NK-92 (cell line): Measurements from ENCODE around the gene PSMB9.
"Not testable (repeated sequence)": the region's sequence is repeated elsewhere in the genome, so short reads cannot be mapped to it uniquely, and the experiment has no call there.

Source experiments
- DNase-seq: peaks from one replicate; lab custom pipeline; 2025; ENCODE audit not compliant: unreplicated experiment; lab: John Stamatoyannopoulos, UW

PSMB9 gene

GRCh38 chr6:32858194-32858593 lies 4.2 kb downstream of the PSMB9 start:
- DNase-seq: no peak

GRCh38 chr6:32860674-32861073 lies 6.7 kb downstream of the PSMB9 start:
- no peak for DNase-seq

GRCh38 chr6:32862725-32863124 lies 8.7 kb downstream of the PSMB9 start:
- DNase-seq: no peak

GRCh38 chr6:32865724-32866443 lies 11.9 kb downstream of the PSMB9 start:
- no peak for DNase-seq

GRCh38 chr6:32867022-32867477 lies 13.1 kb downstream of the PSMB9 start:
- no peak for DNase-seq

- no peak for DNase-seq
Observed at GRCh38 chr6:32867554-32868256, 13.7 kb downstream of the PSMB9 start.

GRCh38 chr6:32868257-32868788 lies 14.3 kb downstream of the PSMB9 start:
- DNase-seq: no peak

GRCh38 chr6:32873947-32874346 lies 20.0 kb downstream of the PSMB9 start:
- DNase-seq: not testable (repeated sequence)

GRCh38 chr6:32876603-32877002 lies 22.6 kb downstream of the PSMB9 start:
- no peak for DNase-seq

- no peak for DNase-seq
Observed at GRCh38 chr6:32879691-32880090, 25.7 kb downstream of the PSMB9 start.

- DNase-seq: not testable (repeated sequence)
Observed at GRCh38 chr6:32880962-32881361, 27.0 kb downstream of the PSMB9 start.

GRCh38 chr6:32882879-32883250 lies 28.9 kb downstream of the PSMB9 start:
- no peak for DNase-seq

- no peak for DNase-seq
Observed at GRCh38 chr6:32883789-32884188, 29.8 kb downstream of the PSMB9 start.

- no peak for DNase-seq
Observed at GRCh38 chr6:32885698-32886286, 31.8 kb downstream of the PSMB9 start.

- no peak for DNase-seq
Observed at GRCh38 chr6:32886681-32887383, 32.8 kb downstream of the PSMB9 start.

GRCh38 chr6:32887616-32888015 lies 33.6 kb downstream of the PSMB9 start:
- no peak for DNase-seq

GRCh38 chr6:32888576-32888975 lies 34.6 kb downstream of the PSMB9 start:
- no peak for DNase-seq

GRCh38 chr6:32889533-32889932 lies 35.5 kb downstream of the PSMB9 start:
- DNase-seq: no peak

- no peak for DNase-seq
Observed at GRCh38 chr6:32890831-32891230, 36.8 kb downstream of the PSMB9 start.

- DNase-seq: peak; percentile 65
Observed at GRCh38 chr6:32894085-32895005, 40.4 kb downstream of the PSMB9 start.
